HK-2 (cell line): ENCODE measurements around the gene ATF7IP2.
"Not testable (repeated sequence)": the region's sequence is repeated elsewhere in the genome, so short reads cannot be mapped to it uniquely, and the experiment has no call there.

ENCODE experiments used
- DNase-seq: peaks from one replicate; pipeline ENCODE4 v3.0.0-alpha.2; 2018; ENCODE audit not compliant: unreplicated experiment

The ATF7IP2 gene

GRCh38 chr16:10376229-10376628 is 9.6 kb upstream of the ATF7IP2 start:
- no peak for DNase-seq

DNA sequence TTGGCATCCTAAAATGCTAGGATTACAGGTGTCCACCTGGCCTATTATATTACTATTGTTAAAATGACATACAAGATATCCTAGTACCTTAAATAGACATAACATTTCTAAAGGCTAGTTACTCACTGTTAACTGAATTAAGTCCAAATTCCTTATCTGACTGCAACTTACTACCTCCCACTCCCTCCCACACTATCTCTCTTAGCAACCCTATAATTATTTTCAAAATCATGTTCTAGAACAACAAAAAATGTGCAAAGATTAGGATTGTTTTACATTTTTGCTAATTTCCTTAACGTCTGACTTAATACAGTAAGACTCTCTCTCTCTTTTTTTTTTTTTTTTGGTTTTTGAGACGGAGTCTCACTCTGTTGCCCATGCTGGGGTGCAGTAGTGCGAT is 2.2 kb upstream of the ATF7IP2 start:
- DNase-seq: no peak

GRCh38 chr16:10386517-10387100 is 748 bp downstream of the ATF7IP2 start:
- DNase-seq: no peak

DNA sequence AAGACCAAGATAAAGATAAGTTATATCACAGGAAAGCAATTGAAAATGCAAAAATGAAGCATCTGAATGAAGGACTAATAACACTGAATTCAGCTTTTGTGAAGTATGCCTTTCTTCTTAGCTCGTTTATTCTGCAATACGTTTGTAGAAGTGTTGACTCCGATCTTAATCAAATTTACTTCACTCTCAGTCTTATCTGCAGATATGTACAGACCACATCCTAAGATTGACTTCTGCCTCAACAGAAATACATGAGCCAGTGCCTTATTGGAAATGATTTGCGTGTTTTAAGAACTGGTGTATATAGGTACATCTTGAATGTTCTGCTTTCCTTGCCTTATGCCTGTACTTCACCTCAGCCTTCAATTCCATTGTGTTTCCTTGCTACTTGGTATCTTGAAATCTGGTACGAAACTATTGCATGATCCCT is 1.3 kb downstream of the ATF7IP2 start:
- no peak for DNase-seq

- no peak for DNase-seq
These were observed 3.1 kb downstream of the ATF7IP2 start for GRCh38 chr16:10388988-10389387.

DNA sequence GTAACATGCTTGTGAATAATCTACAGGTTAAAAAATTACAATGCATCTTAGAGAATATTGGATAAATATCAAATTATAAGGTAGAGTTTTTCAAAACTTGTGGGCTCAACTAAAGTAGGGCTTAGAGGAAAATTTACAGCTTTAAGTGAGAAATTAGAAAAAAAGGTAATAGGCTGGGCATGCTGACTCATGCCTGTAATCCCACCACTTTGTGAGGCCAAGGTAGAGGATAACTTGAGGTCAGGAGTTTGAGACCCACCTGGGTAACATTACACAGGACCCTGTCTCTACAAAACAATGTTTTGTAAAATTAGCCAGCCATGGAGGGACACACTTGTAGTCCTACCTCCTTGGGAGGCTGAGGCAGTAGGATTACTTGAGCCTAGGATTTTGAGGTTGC is 4.5 kb downstream of the ATF7IP2 start:
- DNase-seq: no peak

GRCh38 chr16:10390867-10391266 is 5.0 kb downstream of the ATF7IP2 start:
- DNase-seq: no peak

DNA sequence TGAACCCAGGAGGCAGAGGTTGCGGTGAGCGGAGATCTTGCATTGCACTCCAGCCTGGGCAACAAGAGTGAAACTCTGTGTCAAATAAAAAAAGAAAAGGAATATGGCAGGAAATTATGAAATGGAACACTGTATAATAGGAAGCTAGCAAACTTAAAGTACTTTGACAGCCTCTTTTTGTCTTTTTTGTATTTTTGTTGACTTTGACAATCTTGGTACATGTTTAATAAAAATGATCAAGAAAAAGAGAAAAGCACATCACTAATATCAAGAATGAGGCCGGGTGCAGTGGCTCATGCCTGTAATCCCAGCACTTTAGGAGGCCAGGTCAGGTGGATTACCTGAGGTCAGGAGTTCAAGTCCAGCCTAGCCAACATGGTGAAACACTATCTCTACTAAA is 5.5 kb downstream of the ATF7IP2 start:
- DNase-seq: no peak

DNA sequence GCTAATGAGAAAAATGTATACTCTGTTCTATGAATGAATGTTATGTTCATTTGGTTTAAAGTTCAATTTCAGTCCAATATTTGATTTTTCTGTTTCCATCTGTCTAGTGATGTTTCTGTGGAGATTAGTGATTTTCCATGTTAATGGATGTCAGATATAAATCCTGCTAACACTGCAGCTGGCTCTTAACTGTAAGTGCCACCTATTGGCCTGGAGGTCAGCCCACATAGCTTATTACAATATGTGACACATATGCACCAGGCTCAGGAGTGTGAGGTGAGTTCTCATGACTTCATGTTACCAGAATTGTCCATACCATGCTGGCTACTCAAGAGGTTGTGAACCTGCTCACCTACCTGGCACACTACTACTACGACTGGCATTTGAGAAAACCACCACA is 17.1 kb downstream of the ATF7IP2 start:
- no peak for DNase-seq

- DNase-seq: peak; percentile 6
These were observed 19.6 kb downstream of the ATF7IP2 start for GRCh38 chr16:10405386-10405939.

- DNase-seq: no peak
These were observed 23.0 kb downstream of the ATF7IP2 start for GRCh38 chr16:10408824-10409381.

DNA sequence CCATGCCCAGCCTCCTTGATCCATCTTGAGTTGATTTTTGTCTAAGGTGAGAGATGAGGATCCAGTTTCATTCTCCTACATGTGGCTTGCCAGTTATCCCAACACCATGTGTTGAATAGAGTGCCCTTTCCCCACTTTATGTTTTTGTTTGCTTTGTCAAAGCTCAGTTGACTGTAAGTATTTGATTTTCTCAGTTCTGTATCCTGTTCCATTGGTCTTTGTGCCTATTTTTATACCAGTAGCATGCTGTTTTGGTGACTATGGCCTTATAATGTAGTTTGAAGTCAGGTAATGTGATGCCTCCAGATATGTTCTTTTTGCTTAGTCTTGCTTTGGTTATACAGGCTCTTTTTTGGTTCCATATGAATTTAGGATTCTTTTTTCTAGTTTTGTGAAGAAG is 23.9 kb downstream of the ATF7IP2 start:
- not testable (repeated sequence) for DNase-seq

DNA sequence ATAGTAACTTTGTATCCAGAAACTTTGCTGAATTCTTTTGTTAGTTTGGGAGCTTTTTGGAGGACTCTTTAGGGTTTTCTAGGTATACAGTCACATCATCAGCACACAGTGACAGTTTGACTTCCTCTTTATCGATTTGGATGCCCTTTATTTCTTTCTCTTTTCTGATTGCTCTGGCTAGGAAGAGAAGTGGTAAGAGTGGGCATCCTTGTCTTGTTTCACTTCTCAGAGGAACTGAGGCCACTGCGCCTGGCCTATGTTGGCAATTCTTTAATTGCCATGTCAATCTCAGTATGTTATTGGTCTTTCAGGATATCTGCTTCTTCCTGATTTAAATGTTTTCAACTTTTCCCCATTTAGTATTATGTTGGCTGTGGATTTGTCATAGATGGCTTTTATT is 24.6 kb downstream of the ATF7IP2 start:
- no peak for DNase-seq

GRCh38 chr16:10412935-10413601 is 27.2 kb downstream of the ATF7IP2 start:
- DNase-seq: no peak

- DNase-seq: not testable (repeated sequence)
These were observed 32.3 kb downstream of the ATF7IP2 start for GRCh38 chr16:10418204-10418603.

DNA sequence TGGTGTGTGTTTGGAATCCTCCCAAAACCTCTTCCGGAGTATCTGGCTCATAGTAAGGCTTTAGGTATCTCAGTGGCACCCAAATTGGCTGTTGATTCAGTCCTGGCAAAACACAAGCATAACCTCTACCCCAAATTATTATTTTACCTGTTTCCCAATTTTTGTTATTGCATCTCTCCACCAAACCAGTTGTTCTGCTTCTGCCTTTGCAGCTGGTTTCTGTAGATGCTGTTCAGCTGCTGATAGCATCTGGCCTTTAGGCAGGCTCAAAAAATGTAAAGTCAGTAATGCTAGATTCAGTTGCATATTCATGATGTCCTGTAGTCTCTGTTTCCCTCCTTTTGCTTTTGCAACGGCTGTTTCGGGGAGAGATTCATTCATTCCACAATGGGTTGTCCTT is 33.8 kb downstream of the ATF7IP2 start:
- DNase-seq: no peak

DNA sequence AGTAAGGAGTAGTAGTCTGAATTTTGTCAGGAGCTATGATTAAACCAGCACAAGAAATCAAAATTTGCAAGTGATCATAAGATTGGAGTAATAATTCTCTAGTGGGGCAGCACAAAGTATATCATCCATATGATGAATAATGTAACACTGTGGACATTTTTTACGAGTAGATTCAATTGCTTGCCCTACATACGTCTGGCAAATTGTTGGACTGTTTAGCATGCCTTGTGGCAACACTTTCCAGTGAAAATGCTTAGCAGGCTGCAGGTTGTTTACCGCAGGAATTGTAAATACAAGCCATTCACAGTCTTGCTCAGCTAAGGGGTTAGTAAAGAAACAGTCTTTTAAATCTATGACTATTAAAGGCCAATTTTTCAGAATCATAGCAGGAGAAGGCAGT is 35.7 kb downstream of the ATF7IP2 start:
- DNase-seq: no peak

DNA sequence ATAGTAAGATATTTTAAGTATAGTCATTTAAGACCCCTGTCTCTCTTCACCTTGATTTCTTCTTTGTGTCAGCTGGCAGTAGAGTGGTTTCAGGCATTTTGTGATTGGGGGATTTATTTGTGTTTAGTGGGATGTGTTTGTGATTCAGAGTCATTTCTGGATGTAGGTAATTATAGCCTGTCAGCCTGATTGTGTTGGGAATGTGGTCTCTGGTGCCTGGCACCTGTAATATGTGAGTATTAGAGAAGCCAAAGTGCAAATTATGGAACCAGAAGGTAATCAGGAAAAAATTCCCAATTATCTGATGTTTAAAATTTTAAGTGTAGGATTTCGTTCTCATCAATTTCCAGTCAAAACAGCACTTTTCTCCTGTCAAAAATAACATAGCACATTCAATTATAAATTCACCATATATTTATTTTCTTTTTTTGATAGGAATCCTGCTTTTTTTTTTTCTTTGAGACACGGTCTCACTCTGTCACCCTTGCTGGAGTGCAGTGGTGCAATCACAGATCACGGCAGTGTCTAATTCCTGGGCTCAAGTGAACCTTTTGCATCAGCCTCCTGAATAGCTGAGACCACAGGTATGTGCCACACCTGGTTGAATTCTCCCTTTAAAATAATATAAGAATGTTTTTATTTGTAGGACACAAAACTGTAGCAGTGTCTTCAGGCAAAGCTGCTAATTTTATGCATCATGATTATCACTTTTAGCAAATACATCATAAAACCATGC is 42.7 kb downstream of the ATF7IP2 start:
- no peak for DNase-seq

GRCh38 chr16:10429299-10429969 is 43.6 kb downstream of the ATF7IP2 start:
- not testable (repeated sequence) for DNase-seq

GRCh38 chr16:10441726-10442125 is 55.9 kb downstream of the ATF7IP2 start:
- no peak for DNase-seq

- no peak for DNase-seq
These were observed 61.4 kb downstream of the ATF7IP2 start for GRCh38 chr16:10447289-10447688.
